ENCODE results near the gene ELFN1. TPM values are rescaled to one million over a fixed set of nuclear protein-coding genes. Genes with fewer than 3 reads are reported as not detected.

Gene ELFN1
- total and polyA plus RNA-seq, 5 donors from 2014 or later, result not detected

DNA sequence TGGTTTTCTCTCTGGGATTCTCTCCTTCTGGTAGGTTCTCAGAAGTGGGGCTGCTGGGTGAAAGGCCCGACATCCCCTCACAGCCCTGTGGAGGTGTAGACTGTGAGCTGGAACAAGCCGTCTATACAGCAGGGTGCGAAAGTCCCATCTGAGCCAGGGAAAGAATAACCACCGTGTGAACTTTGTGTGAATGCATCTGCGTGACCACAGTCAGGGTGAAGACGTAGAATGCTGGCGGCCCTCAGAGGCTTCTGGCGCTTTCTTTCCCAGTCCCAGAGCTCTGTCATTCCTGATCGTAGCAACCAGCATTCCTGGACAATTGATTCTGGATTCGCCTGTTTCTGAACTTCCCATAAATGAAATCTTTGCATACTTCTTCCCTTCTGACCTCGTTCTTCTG, 30.0 kb downstream of the ELFN1 start:
- Mint-ChIP-seq H3K9me3 (peaks cover 0 to 7% (median 0%) of the 10 kb centered on the region in 7 donors), H3K27me3 (peaks cover 14% of the 10 kb centered on the region), H3K27ac (no peak overlapping the region), H3K4me3 (no peak overlapping the region), H3K36me3 (no peaks in the 10 kb centered on the region), H3K4me1 (peaks cover 0 to 10% (median 0%) of the 10 kb centered on the region in 4 donors)
- Histone ChIP-seq H3K36me3 (ENCODE audit: control insufficient read depth, insufficient read depth, low read length) (no peaks in the 10 kb centered on the region), H3K4me1 (ENCODE audit: control insufficient read depth, insufficient read depth, low read length, poor library complexity, severe bottlenecking) (no peaks in the 10 kb centered on the region), H3K9me3 (ENCODE audit: control insufficient read depth in 2 of 2, low read length in 2 of 2) (peaks cover 4 to 5% of the 10 kb centered on the region in 2 experiments), H3K27ac (ENCODE audit: insufficient read depth, low read length, poor library complexity, severe bottlenecking) (no peak overlapping the region), H3K4me3 (ENCODE audit: low read depth, low read length) (no peak overlapping the region), H3K27me3 (ENCODE audit: control insufficient read depth, insufficient read depth, low read length) (no peaks in the 10 kb centered on the region)
- no peak for ATAC-seq (ENCODE audit: low read depth in 2 of 2)
- no peak for DNase-seq

- Histone ChIP-seq H3K4me3 (ENCODE audit: low read depth, low read length) (no peak overlapping the region), H3K27me3 (ENCODE audit: control insufficient read depth, insufficient read depth, low read length) (no peaks in the 10 kb centered on the region), H3K9me3 (ENCODE audit: control insufficient read depth in 2 of 2, low read length in 2 of 2) (peaks cover 4 to 5% of the 10 kb centered on the region in 2 experiments), H3K27ac (ENCODE audit: insufficient read depth, low read length, poor library complexity, severe bottlenecking) (no peak overlapping the region), H3K4me1 (ENCODE audit: control insufficient read depth, insufficient read depth, low read length, poor library complexity, severe bottlenecking) (no peaks in the 10 kb centered on the region), H3K36me3 (ENCODE audit: control insufficient read depth, insufficient read depth, low read length) (no peaks in the 10 kb centered on the region)
- Mint-ChIP-seq H3K27me3 (peaks cover 14% of the 10 kb centered on the region), H3K9me3 (peaks cover 0 to 7% (median 0%) of the 10 kb centered on the region in 7 donors), H3K4me1 (peaks cover 0 to 10% (median 0%) of the 10 kb centered on the region in 4 donors), H3K4me3 (no peak overlapping the region), H3K36me3 (no peaks in the 10 kb centered on the region), H3K27ac (no peak overlapping the region)
- ATAC-seq (ENCODE audit: low read depth in 2 of 2) (no peak), DNase-seq (no peak)
Observed at GRCh38 chr7:1700536-1701333, 30.7 kb downstream of the ELFN1 start.

DNA sequence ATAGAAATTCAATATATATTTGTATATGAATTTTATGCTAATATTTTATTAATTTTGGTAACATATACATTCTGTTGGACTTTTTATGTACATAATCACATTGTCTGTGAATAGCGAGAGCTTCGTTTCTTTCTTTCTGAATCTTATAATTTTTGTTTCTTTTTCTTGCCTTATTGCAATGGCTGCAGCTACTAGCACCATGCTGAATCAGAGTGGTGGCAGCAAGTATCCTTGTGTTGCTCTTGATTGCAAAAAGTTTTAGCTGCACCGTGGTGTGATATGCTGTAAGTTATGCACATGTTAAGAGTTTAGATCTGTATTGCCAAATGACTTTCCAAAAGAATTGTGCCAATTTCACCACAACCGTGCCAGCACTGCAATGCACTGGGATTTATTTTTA, 32.6 kb downstream of the ELFN1 start:
- no peaks in the 10 kb centered on the region for H3K36me3 ChIP-seq (ENCODE audit: control insufficient read depth, insufficient read depth, low read length)
- Mint-ChIP-seq H3K4me3 (no peak overlapping the region), H3K4me1 (peaks cover 0 to 5% (median 0%) of the 10 kb centered on the region in 4 donors), H3K27ac (no peak overlapping the region), H3K9me3 (peaks cover 0 to 6% (median 0%) of the 10 kb centered on the region in 7 donors), H3K36me3 (no peaks in the 10 kb centered on the region), H3K27me3 (peaks cover 18% of the 10 kb centered on the region)
- H3K9me3 ChIP-seq (ENCODE audit: control insufficient read depth in 2 of 2, low read length in 2 of 2), result peaks cover 4 to 5% of the 10 kb centered on the region in 2 experiments
- DNase-seq, result no peak
- no peak for ATAC-seq (ENCODE audit: low read depth in 2 of 2)
- H3K4me3 ChIP-seq (ENCODE audit: low read depth, low read length), result no peak overlapping the region
- H3K4me1 ChIP-seq (ENCODE audit: control insufficient read depth, insufficient read depth, low read length, poor library complexity, severe bottlenecking), result no peaks in the 10 kb centered on the region
- no peak overlapping the region for H3K27ac ChIP-seq (ENCODE audit: insufficient read depth, low read length, poor library complexity, severe bottlenecking)
- no peaks in the 10 kb centered on the region for H3K27me3 ChIP-seq (ENCODE audit: control insufficient read depth, insufficient read depth, low read length)

DNA sequence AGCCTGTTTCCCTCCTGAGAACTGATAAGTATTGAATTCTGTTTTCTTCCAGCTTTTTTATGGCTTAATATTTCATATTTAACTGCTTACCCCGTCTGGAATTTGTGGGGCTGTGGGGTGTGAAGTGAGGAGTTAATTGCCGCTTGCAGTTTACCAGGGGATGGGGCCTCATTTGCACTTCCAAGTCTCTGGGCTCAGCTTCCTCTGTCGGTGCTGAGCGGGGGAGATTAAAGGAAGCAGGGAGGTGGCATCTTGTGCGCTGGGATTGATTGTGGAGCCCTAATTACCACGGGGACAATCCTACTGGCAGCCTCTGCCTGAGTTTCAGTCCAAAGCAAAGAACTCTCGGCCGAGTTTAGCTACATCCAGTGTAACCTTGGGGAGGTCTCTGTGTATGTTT, 33.4 kb downstream of the ELFN1 start:
- H3K4me3 ChIP-seq (ENCODE audit: low read depth, low read length), result no peak overlapping the region
- no peaks in the 10 kb centered on the region for H3K4me1 Mint-ChIP-seq
- H3K27ac Mint-ChIP-seq, result no peak overlapping the region
- H3K36me3 Mint-ChIP-seq, result no peaks in the 10 kb centered on the region
- no peaks in the 10 kb centered on the region for H3K4me1 ChIP-seq (ENCODE audit: control insufficient read depth, insufficient read depth, low read length, poor library complexity, severe bottlenecking)
- ATAC-seq (ENCODE audit: low read depth in 2 of 2) (no peak), DNase-seq (no peak)
- peaks cover 0 to 6% (median 0%) of the 10 kb centered on the region in 7 donors for H3K9me3 Mint-ChIP-seq
- H3K27ac ChIP-seq (ENCODE audit: insufficient read depth, low read length, poor library complexity, severe bottlenecking), result no peak overlapping the region
- H3K27me3 ChIP-seq (ENCODE audit: control insufficient read depth, insufficient read depth, low read length), result no peaks in the 10 kb centered on the region
- no peak overlapping the region for H3K4me3 Mint-ChIP-seq
- H3K36me3 ChIP-seq (ENCODE audit: control insufficient read depth, insufficient read depth, low read length), result no peaks in the 10 kb centered on the region
- peaks cover 4 to 5% of the 10 kb centered on the region in 2 experiments for H3K9me3 ChIP-seq (ENCODE audit: control insufficient read depth in 2 of 2, low read length in 2 of 2)
- peaks cover 14% of the 10 kb centered on the region for H3K27me3 Mint-ChIP-seq

GRCh38 chr7:1703871-1704810, 34.1 kb downstream of the ELFN1 start:
- Mint-ChIP-seq H3K4me1 (no peaks in the 10 kb centered on the region), H3K27ac (no peak overlapping the region), H3K36me3 (no peaks in the 10 kb centered on the region), H3K4me3 (no peak overlapping the region), H3K27me3 (peaks cover 11% of the 10 kb centered on the region), H3K9me3 (peaks cover 0 to 6% (median 0%) of the 10 kb centered on the region in 7 donors)
- H3K4me3 ChIP-seq (ENCODE audit: low read depth, low read length), result no peak overlapping the region
- H3K4me1 ChIP-seq (ENCODE audit: control insufficient read depth, insufficient read depth, low read length, poor library complexity, severe bottlenecking), result no peaks in the 10 kb centered on the region
- no peaks in the 10 kb centered on the region for H3K36me3 ChIP-seq (ENCODE audit: control insufficient read depth, insufficient read depth, low read length)
- no peaks in the 10 kb centered on the region for H3K27me3 ChIP-seq (ENCODE audit: control insufficient read depth, insufficient read depth, low read length)
- DNase-seq (no peak), ATAC-seq (ENCODE audit: low read depth in 2 of 2) (no peak)
- no peak overlapping the region for H3K27ac ChIP-seq (ENCODE audit: insufficient read depth, low read length, poor library complexity, severe bottlenecking)
- peaks cover 4 to 10% of the 10 kb centered on the region in 2 experiments for H3K9me3 ChIP-seq (ENCODE audit: control insufficient read depth in 2 of 2, low read length in 2 of 2)

DNA sequence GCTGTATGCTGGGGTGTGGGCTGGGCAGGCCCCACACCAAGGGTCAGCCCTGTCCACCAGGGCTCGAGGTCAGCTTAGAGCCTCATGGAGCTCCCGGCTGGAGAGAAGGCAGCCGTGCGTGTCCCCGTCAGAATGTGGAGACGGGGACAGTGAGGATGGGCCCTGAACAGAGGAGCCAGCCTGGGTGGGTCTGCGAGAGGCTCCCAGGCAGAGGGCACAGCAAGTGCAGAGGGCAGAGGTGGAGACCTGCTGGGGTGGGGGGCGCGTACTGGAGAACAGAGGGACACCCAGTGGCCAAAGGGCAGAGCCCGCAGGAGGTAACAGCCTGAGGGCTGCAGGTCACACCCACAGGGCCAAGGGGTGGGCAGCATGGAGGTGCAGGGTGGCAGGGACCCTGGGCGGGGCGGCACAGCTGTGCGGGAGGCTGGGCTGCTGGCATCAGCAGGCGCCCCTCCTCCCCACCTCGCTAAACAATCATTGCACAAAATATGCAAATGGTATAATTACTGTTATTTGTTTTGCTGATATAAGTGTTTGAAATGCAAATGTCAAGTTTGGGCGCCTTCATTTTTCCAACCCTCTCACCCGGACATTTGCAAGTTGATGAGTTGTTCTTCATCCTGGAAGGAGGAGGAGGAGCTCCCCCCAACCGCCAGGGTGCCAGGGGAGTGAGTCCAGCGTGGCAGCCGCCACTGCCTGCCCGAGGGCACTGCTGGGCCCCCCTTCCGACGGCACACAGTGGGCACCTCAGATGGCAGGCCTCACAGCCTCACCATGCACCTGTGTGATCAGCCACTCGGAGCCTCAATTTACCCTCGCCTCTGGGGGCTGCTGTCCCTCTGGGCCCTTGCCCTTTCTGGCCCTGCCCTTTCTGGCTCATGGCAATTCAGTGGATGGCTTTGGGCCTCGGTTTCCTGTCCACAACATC, 35.0 kb downstream of the ELFN1 start:
- Histone ChIP-seq H3K9me3 (ENCODE audit: control insufficient read depth in 2 of 2, low read length in 2 of 2) (peaks cover 10 to 19% of the 10 kb centered on the region in 2 experiments), H3K36me3 (ENCODE audit: control insufficient read depth, insufficient read depth, low read length) (no peaks in the 10 kb centered on the region), H3K4me3 (ENCODE audit: low read depth, low read length) (no peak overlapping the region), H3K27me3 (ENCODE audit: control insufficient read depth, insufficient read depth, low read length) (no peaks in the 10 kb centered on the region), H3K27ac (ENCODE audit: insufficient read depth, low read length, poor library complexity, severe bottlenecking) (no peak overlapping the region), H3K4me1 (ENCODE audit: control insufficient read depth, insufficient read depth, low read length, poor library complexity, severe bottlenecking) (no peaks in the 10 kb centered on the region)
- Mint-ChIP-seq H3K4me3 (no peak overlapping the region), H3K9me3 (peaks cover 0 to 13% (median 0%) of the 10 kb centered on the region in 7 donors), H3K4me1 (no peaks in the 10 kb centered on the region), H3K27ac (no peak overlapping the region), H3K27me3 (peaks cover 11% of the 10 kb centered on the region), H3K36me3 (no peaks in the 10 kb centered on the region)
- DNase-seq (no peak), ATAC-seq (ENCODE audit: low read depth in 2 of 2) (no peak)

DNA sequence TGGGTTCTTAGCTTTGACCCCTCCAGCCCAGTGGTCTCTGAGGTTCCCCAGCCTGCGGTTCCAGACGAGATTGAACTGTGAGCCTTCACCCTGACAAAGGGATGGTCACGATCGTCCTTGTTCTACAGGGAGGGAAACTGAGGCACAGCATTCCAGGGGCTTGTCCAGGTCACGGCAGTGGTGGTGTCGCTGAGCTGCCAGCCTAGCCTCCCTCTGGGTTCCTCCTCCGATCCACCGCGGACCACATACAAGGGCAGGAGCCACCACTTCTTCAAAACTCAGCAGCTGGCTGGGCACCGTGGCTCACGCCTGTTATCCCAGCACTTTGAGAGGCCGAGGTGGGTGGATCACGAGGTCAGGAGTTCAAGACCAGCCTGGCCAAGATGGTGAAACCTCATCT, 35.8 kb downstream of the ELFN1 start:
- H3K36me3 Mint-ChIP-seq, result no peaks in the 10 kb centered on the region
- H3K27ac ChIP-seq (ENCODE audit: insufficient read depth, low read length, poor library complexity, severe bottlenecking), result no peak overlapping the region
- H3K4me1 Mint-ChIP-seq, result no peaks in the 10 kb centered on the region
- DNase-seq, result no peak
- no peaks in the 10 kb centered on the region for H3K36me3 ChIP-seq (ENCODE audit: control insufficient read depth, insufficient read depth, low read length)
- H3K4me3 Mint-ChIP-seq, result no peak overlapping the region
- peaks cover 11% of the 10 kb centered on the region for H3K27me3 Mint-ChIP-seq
- peaks cover 0 to 15% (median 0%) of the 10 kb centered on the region in 7 donors for H3K9me3 Mint-ChIP-seq
- H3K9me3 ChIP-seq (ENCODE audit: control insufficient read depth in 2 of 2, low read length in 2 of 2), result peaks cover 10 to 20% of the 10 kb centered on the region in 2 experiments
- H3K4me1 ChIP-seq (ENCODE audit: control insufficient read depth, insufficient read depth, low read length, poor library complexity, severe bottlenecking), result no peaks in the 10 kb centered on the region
- no peak overlapping the region for H3K27ac Mint-ChIP-seq
- no peak overlapping the region for H3K4me3 ChIP-seq (ENCODE audit: low read depth, low read length)
- no peak for ATAC-seq (ENCODE audit: low read depth in 2 of 2)
- H3K27me3 ChIP-seq (ENCODE audit: control insufficient read depth, insufficient read depth, low read length), result no peaks in the 10 kb centered on the region
